Ovary (tissue), 3 donors: Measurements from ENCODE around the gene GNB2.

ENCODE experiments used
- CTCF ChIP-seq, 3 donors: fragments of 450-650 bp in 2 of 3; fragments of 200-600 bp in 1 of 3; IDR thresholded peaks; one replicate each; pipeline versions ENCODE4 v1.5.1 to v1.8.0; 2016 to 2022; ENCODE audit warnings: antibody characterized with exemption in 3 of 3, mild to moderate bottlenecking in 1 of 3
- EP300 ChIP-seq: sonication (generic); formaldehyde crosslinking; IDR thresholded peaks from one replicate; pipeline ENCODE4 v1.6.1; 2017; ENCODE audit warnings: antibody characterized with exemption
- POLR2A ChIP-seq: fragments of 450-650 bp; IDR thresholded peaks from one replicate; pipeline ENCODE4 v1.6.1; 2017; ENCODE audit warnings: antibody characterized with exemption, mild to moderate bottlenecking, moderate library complexity
- donor health status: DM: no; HTN: no; CAD: no.

- TF ChIP-seq EP300 (no peak), POLR2A (no peak), CTCF (IDR thresholded peaks at IDR 0.05) (no peak)
Observed at GRCh38 chr7:100641463-100641859, 32.1 kb upstream of the GNB2 start, which contains the start of gene TFR2.
